MM.1S (cell line): ENCODE data around the gene NR6A1.

Experiments
- DNase-seq: peaks from one replicate; pipeline ENCODE4 v3.0.0-alpha.2; 2015
- H2AFZ ChIP-seq: fragments of 300-600 bp; sonication (generic); 2 replicates; pipeline ENCODE4 v1.6.0; 2016; ENCODE audit warnings: antibody characterized with exemption, low read length
- H3F3A ChIP-seq: fragments of 300-600 bp; sonication (generic); 2 replicates; pipeline ENCODE4 v1.6.1; 2016; ENCODE audit warnings: mild to moderate bottlenecking, antibody characterized with exemption, low read length, moderate library complexity, mixed read lengths; ENCODE audit not compliant: insufficient read depth
- H3K27ac ChIP-seq: fragments of 300-600 bp; sonication (generic); 2 replicates; pipeline ENCODE4 v1.5.1; 2016; ENCODE audit warnings: mild to moderate bottlenecking, low read length
- H3K27me3 ChIP-seq: fragments of 300-600 bp; sonication (generic); replicated peaks from 2 replicates; pipeline ENCODE4 v1.6.0; 2016; ENCODE audit warnings: low read length; ENCODE audit not compliant: insufficient read depth
- H3K36me3 ChIP-seq: fragments of 300-600 bp; sonication (generic); replicated peaks from 2 replicates; pipeline ENCODE4 v1.6.1; 2016; ENCODE audit warnings: mild to moderate bottlenecking, low read length, mixed read lengths; ENCODE audit not compliant: insufficient read depth
- H3K4me1 ChIP-seq: fragments of 300-600 bp; sonication (generic); 2 replicates; pipeline ENCODE4 v1.6.1; 2016; ENCODE audit warnings: low read length, mixed read lengths
- H3K4me2 ChIP-seq: fragments of 300-600 bp; sonication (generic); 2 replicates; pipeline ENCODE4 v1.6.0; 2016; ENCODE audit warnings: low read depth, low read length
- H3K4me3 ChIP-seq: fragments of 300-600 bp; sonication (generic); 2 replicates; pipeline ENCODE4 v1.5.1; 2016; ENCODE audit warnings: low read length, mixed read lengths
- H3K79me2 ChIP-seq: fragments of 300-600 bp; sonication (generic); 2 replicates; pipeline ENCODE4 v1.6.1; 2016; ENCODE audit warnings: mixed run types, low read length, mixed read lengths
- H3K9ac ChIP-seq: fragments of 300-600 bp; sonication (generic); 2 replicates; pipeline ENCODE4 v1.6.1; 2016; ENCODE audit warnings: low read length, mixed read lengths
- H3K9me2 ChIP-seq: fragments of 300-600 bp; sonication (generic); replicated peaks from 2 replicates; pipeline ENCODE4 v1.6.1; 2016; ENCODE audit warnings: mild to moderate bottlenecking, low read length, mixed read lengths; ENCODE audit not compliant: insufficient read depth
- H3K9me3 ChIP-seq: fragments of 300-600 bp; sonication (generic); replicated peaks from 2 replicates; pipeline ENCODE4 v1.6.1; 2016; ENCODE audit warnings: mild to moderate bottlenecking, low read length, mixed read lengths; ENCODE audit not compliant: insufficient read depth
- H4K20me1 ChIP-seq: fragments of 300-600 bp; sonication (generic); 2 replicates; pipeline ENCODE4 v1.6.1; 2016; ENCODE audit warnings: mild to moderate bottlenecking, low read length, moderate library complexity, mixed read lengths; ENCODE audit not compliant: insufficient read depth
- EZH2 ChIP-seq: fragments of 300-600 bp; sonication (generic); optimal IDR thresholded peaks from 2 replicates; pipeline ENCODE3; 2017; ENCODE audit warnings: low read depth, mild to moderate bottlenecking, antibody characterized with exemption, low read length, mixed read lengths
- EZH2phosphoT487 ChIP-seq: fragments of 300-600 bp; sonication (generic); IDR thresholded peaks from 2 replicates; pipeline ENCODE4 v1.6.1; 2018; ENCODE audit warnings: antibody characterized with exemption, low read length
- TF ChIP-seq, protein P1 (sequence below): fragments of 300-600 bp; sonication (generic); IDR thresholded peaks from 2 replicates; pipeline ENCODE4 v1.5.1; 2016; ENCODE audit warnings: antibody characterized with exemption, low read length, mixed read lengths

NR6A1 gene

GRCh38 chr9:124487260-124488182 lies 283.6 kb downstream of the NR6A1 start:
- Histone ChIP-seq H4K20me1 (no peaks in the 10 kb centered on the region), H3F3A (no peaks in the 10 kb centered on the region), H3K9me2 (no peaks in the 10 kb centered on the region), H3K9me3 (no peaks in the 10 kb centered on the region), H2AFZ (no peak overlapping the region), H3K4me2 (no peak overlapping the region), H3K4me3 (no peak overlapping the region), H3K79me2 (no peaks in the 10 kb centered on the region), H3K4me1 (no peaks in the 10 kb centered on the region), H3K27ac (no peak overlapping the region), H3K27me3 (peaks cover 84% of the 10 kb centered on the region), H3K36me3 (no peaks in the 10 kb centered on the region), H3K9ac (no peak overlapping the region)
- no peak for DNase-seq
- TF ChIP-seq EZH2 (no peak), EZH2phosphoT487 (no peak)
- TF ChIP-seq, protein P1, sequence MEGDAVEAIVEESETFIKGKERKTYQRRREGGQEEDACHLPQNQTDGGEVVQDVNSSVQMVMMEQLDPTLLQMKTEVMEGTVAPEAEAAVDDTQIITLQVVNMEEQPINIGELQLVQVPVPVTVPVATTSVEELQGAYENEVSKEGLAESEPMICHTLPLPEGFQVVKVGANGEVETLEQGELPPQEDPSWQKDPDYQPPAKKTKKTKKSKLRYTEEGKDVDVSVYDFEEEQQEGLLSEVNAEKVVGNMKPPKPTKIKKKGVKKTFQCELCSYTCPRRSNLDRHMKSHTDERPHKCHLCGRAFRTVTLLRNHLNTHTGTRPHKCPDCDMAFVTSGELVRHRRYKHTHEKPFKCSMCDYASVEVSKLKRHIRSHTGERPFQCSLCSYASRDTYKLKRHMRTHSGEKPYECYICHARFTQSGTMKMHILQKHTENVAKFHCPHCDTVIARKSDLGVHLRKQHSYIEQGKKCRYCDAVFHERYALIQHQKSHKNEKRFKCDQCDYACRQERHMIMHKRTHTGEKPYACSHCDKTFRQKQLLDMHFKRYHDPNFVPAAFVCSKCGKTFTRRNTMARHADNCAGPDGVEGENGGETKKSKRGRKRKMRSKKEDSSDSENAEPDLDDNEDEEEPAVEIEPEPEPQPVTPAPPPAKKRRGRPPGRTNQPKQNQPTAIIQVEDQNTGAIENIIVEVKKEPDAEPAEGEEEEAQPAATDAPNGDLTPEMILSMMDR: no peak

DNA sequence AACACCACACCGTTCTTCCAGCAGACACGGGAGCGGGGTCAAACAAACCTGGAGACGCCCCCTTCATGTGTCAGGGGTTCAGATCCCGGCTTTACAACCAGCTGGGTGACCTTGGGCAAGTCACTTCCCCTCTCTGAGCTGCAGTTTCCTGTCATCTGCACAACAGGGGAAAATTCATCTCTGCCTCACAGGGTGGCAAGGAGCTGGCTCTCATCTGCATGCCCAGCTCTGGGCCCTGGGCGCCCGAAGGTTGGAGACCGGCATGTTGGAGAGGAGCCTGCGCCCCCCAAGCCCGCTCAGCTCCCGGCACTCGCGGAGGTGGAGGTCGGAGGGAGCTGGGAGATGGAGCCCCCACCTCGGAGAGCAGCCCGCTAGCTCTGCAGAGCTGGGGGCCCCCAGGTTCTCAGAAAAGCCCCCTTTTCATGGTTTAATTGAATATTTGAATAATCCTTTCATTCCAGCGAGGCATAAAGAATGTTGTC lies 284.3 kb downstream of the NR6A1 start:
- Histone ChIP-seq H3K79me2 (no peaks in the 10 kb centered on the region), H3K4me2 (no peak overlapping the region), H3K27me3 (peaks cover 85% of the 10 kb centered on the region), H3F3A (no peaks in the 10 kb centered on the region), H3K27ac (no peak overlapping the region), H3K4me3 (no peak overlapping the region), H3K9me3 (no peaks in the 10 kb centered on the region), H3K9me2 (no peaks in the 10 kb centered on the region), H2AFZ (no peak overlapping the region), H3K4me1 (no peaks in the 10 kb centered on the region), H3K9ac (no peak overlapping the region), H4K20me1 (no peaks in the 10 kb centered on the region), H3K36me3 (no peaks in the 10 kb centered on the region)
- DNase-seq: no peak
- no peak for TF ChIP-seq EZH2
- TF ChIP-seq, protein P1: no peak
- no peak for TF ChIP-seq EZH2phosphoT487

DNA sequence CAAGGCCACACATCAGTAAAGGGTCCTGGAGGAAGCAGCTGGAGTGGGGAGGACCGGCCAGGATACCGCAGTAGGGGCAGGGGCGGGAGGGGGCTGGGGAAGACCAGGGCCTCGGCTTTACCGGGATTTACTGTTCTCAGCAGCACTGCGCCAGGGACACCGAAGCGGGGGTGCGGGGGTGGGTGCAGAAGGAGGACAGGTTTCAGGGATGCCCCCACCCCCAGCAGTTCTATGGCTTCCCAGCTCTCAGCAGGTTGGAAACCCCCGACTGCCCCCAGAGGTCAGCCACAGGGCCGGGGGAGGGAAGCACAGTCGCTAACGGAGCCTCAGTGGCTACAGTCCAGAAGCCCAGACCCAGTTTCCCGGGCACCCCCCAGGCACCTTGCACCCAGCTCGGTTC lies 285.2 kb downstream of the NR6A1 start:
- Histone ChIP-seq H3K36me3 (no peaks in the 10 kb centered on the region), H3K9me3 (no peaks in the 10 kb centered on the region), H3K4me2 (no peak overlapping the region), H3K79me2 (no peaks in the 10 kb centered on the region), H3K9me2 (no peaks in the 10 kb centered on the region), H3K4me3 (no peak overlapping the region), H2AFZ (no peak overlapping the region), H3K9ac (no peak overlapping the region), H4K20me1 (no peaks in the 10 kb centered on the region), H3F3A (no peaks in the 10 kb centered on the region), H3K27me3 (peaks cover 87% of the 10 kb centered on the region), H3K27ac (no peak overlapping the region), H3K4me1 (no peaks in the 10 kb centered on the region)
- TF ChIP-seq EZH2phosphoT487 (no peak), EZH2 (no peak)
- TF ChIP-seq, protein P1: no peak
- DNase-seq: no peak
